ENCODE data around the gene SKAP2.

The SKAP2 gene

GRCh38 chr7:26865094-26865388 is 651 bp upstream of the SKAP2 start:
- H3K4me1 ChIP-seq (ENCODE audit: control insufficient read depth, insufficient read depth, low read length): no peaks in the 10 kb centered on the region
- H3K9ac ChIP-seq (ENCODE audit: low read length): no peak overlapping the region
- H3K27me3 ChIP-seq (ENCODE audit: control insufficient read depth, insufficient read depth, low read length): no peaks in the 10 kb centered on the region
- H3K36me3 ChIP-seq (ENCODE audit: control insufficient read depth, insufficient read depth, low read length): no peaks in the 10 kb centered on the region
- H3K27ac ChIP-seq (ENCODE audit: low read depth, low read length): peak overlapping the region; percentile 95
- peak overlapping the region; percentile 90 for H3K4me3 ChIP-seq (ENCODE audit: low read length)

GRCh38 chr7:26863518-26864308 is 677 bp downstream of the SKAP2 start:
- Histone ChIP-seq H3K27me3 (ENCODE audit: control insufficient read depth, insufficient read depth, low read length) (no peaks in the 10 kb centered on the region), H3K27ac (ENCODE audit: low read depth, low read length) (peak overlapping the region; percentile 93)

DNA sequence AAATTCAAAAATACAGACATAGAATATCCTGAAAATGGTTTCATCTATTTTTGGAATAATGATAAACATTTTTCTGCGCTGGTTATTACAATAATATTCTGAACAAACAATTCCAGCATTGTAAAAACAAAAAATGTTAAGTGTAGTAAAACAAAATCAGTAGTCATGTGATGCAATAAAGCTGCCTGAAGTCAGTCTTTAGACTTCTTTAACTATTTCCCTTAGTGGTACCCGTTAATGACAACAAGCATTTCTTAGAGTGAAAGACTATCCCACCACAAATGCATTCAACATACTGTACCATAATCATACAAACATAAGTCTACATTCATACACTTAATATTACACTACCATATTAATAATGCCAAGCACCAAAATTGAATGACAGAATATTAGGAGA is 1.6 kb downstream of the SKAP2 start:
- Histone ChIP-seq H3K9ac (ENCODE audit: low read length) (no peak overlapping the region), H3K36me3 (ENCODE audit: control insufficient read depth, insufficient read depth, low read length) (no peaks in the 10 kb centered on the region), H3K4me3 (ENCODE audit: low read length) (peak overlapping the region; percentile 4), H3K27ac (ENCODE audit: low read depth, low read length) (no peak overlapping the region), H3K4me1 (ENCODE audit: control insufficient read depth, insufficient read depth, low read length) (no peaks in the 10 kb centered on the region), H3K27me3 (ENCODE audit: control insufficient read depth, insufficient read depth, low read length) (no peaks in the 10 kb centered on the region)

More at GRCh38 chr7:26863518-26864308, 677 bp downstream of the SKAP2 start:
- Histone ChIP-seq H3K9ac (ENCODE audit: low read length) (peak overlapping the region; percentile 98), H3K4me1 (ENCODE audit: control insufficient read depth, insufficient read depth, low read length) (no peaks in the 10 kb centered on the region), H3K4me3 (ENCODE audit: low read length) (peak overlapping the region; percentile 97), H3K36me3 (ENCODE audit: control insufficient read depth, insufficient read depth, low read length) (no peaks in the 10 kb centered on the region)

DNA sequence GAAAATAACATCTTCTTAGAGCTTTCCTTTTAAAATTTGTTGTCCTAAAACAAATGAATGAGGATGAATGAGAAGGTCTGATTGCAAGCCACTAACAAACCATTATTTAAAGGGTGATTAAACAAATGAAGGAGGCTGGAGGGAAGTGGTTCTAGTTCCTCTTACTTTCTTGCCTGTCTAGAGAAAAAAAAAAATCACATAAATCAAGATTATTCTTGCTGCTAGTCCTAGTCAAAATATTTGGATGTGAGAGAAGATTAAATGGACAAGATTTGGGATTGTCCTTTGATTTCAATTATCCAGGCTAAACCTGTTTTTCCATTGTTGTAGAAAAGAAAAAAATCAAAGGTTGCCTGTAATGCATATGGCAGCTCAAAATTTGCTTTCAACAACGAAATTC is 3.3 kb downstream of the SKAP2 start:
- no peak overlapping the region for H3K27ac ChIP-seq (ENCODE audit: low read depth, low read length)

GRCh38 chr7:26860361-26860760 is 4.0 kb downstream of the SKAP2 start:
- Histone ChIP-seq H3K4me3 (ENCODE audit: low read length) (no peak overlapping the region), H3K4me1 (ENCODE audit: control insufficient read depth, insufficient read depth, low read length) (no peaks in the 10 kb centered on the region), H3K27me3 (ENCODE audit: control insufficient read depth, insufficient read depth, low read length) (no peaks in the 10 kb centered on the region), H3K36me3 (ENCODE audit: control insufficient read depth, insufficient read depth, low read length) (no peaks in the 10 kb centered on the region), H3K27ac (ENCODE audit: low read depth, low read length) (no peak overlapping the region), H3K9ac (ENCODE audit: low read length) (no peak overlapping the region)

More for the DNA sequence above, 3.3 kb downstream of the SKAP2 start:
- Histone ChIP-seq H3K36me3 (ENCODE audit: control insufficient read depth, insufficient read depth, low read length) (no peaks in the 10 kb centered on the region), H3K4me3 (ENCODE audit: low read length) (no peak overlapping the region), H3K4me1 (ENCODE audit: control insufficient read depth, insufficient read depth, low read length) (no peaks in the 10 kb centered on the region), H3K9ac (ENCODE audit: low read length) (no peak overlapping the region), H3K27me3 (ENCODE audit: control insufficient read depth, insufficient read depth, low read length) (no peaks in the 10 kb centered on the region)

DNA sequence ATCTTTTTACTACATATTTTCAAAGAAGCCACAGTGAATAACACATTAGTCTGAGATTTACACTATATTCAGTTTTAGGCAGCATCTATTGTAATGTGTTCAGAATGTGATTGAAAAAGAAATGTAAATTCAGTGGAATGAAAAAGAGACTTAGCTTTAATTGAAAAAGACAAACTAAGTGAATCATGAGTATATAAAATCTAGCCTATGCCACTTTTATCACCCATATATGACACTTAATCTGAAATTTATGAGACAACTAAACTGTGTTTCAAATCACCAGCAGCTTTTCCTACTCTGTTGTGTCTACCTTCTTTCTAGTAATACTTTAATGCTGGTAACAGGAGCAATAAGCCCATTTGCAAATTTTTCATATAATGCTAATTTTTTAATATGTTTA is 4.7 kb downstream of the SKAP2 start:
- H3K4me1 ChIP-seq (ENCODE audit: control insufficient read depth, insufficient read depth, low read length): no peaks in the 10 kb centered on the region
- H3K4me3 ChIP-seq (ENCODE audit: low read length): no peak overlapping the region
- no peak overlapping the region for H3K27ac ChIP-seq (ENCODE audit: low read depth, low read length)
- H3K9ac ChIP-seq (ENCODE audit: low read length): no peak overlapping the region
- no peaks in the 10 kb centered on the region for H3K36me3 ChIP-seq (ENCODE audit: control insufficient read depth, insufficient read depth, low read length)
- H3K27me3 ChIP-seq (ENCODE audit: control insufficient read depth, insufficient read depth, low read length): no peaks in the 10 kb centered on the region

- Histone ChIP-seq H3K27me3 (ENCODE audit: control insufficient read depth, insufficient read depth, low read length) (no peaks in the 10 kb centered on the region), H3K4me3 (ENCODE audit: low read length) (no peak overlapping the region), H3K9ac (ENCODE audit: low read length) (no peak overlapping the region), H3K4me1 (ENCODE audit: control insufficient read depth, insufficient read depth, low read length) (no peaks in the 10 kb centered on the region), H3K27ac (ENCODE audit: low read depth, low read length) (no peak overlapping the region), H3K36me3 (ENCODE audit: control insufficient read depth, insufficient read depth, low read length) (no peaks in the 10 kb centered on the region)
Measured at GRCh38 chr7:26858735-26859134, 5.7 kb downstream of the SKAP2 start.

GRCh38 chr7:26858241-26858715 is 6.1 kb downstream of the SKAP2 start:
- no peak overlapping the region for H3K4me3 ChIP-seq (ENCODE audit: low read length)
- no peak overlapping the region for H3K9ac ChIP-seq (ENCODE audit: low read length)
- H3K36me3 ChIP-seq (ENCODE audit: control insufficient read depth, insufficient read depth, low read length): no peaks in the 10 kb centered on the region
- H3K27me3 ChIP-seq (ENCODE audit: control insufficient read depth, insufficient read depth, low read length): no peaks in the 10 kb centered on the region
- H3K27ac ChIP-seq (ENCODE audit: low read depth, low read length): no peak overlapping the region
- no peaks in the 10 kb centered on the region for H3K4me1 ChIP-seq (ENCODE audit: control insufficient read depth, insufficient read depth, low read length)

DNA sequence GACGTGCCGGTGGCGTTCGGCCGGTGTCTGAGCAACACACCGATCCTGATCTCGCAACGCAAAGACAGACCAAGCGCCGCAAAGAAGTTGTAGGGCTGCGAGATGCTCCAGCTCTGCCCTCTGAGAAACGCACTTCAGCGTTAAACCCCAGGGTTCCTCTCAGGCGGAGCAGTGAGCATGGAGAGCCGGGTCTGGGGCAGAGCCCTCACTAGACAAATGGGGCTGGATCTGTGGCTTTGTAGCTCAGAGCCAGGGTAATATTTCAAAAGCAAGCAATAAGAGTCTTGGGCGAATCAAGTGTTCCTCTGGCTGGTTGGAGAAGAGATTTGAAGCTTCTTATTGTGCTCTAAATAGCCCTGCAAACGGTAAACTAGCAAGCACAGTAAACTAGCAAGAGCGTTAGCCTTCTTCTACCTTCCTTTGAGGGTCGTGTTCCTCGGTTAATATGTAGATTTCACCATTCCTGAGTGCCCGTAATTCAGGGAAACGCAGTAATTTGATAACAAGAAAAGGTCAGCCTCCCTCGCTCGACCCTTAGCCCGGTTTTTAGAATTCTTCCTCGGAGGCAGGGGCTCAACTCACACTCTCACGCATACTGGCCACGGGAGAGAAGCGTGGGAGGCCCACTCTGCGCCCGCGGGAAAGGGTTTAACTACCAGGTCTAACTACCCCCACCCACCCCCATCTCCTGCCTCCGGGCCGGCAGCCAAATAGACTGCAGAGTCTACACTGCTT is 6.7 kb downstream of the SKAP2 start:
- no peaks in the 10 kb centered on the region for H3K27me3 ChIP-seq (ENCODE audit: control insufficient read depth, insufficient read depth, low read length)
- H3K4me3 ChIP-seq (ENCODE audit: low read length): peak overlapping the region; percentile 50
- no peak overlapping the region for H3K27ac ChIP-seq (ENCODE audit: low read depth, low read length)
- no peaks in the 10 kb centered on the region for H3K36me3 ChIP-seq (ENCODE audit: control insufficient read depth, insufficient read depth, low read length)
- H3K9ac ChIP-seq (ENCODE audit: low read length): no peak overlapping the region
- no peaks in the 10 kb centered on the region for H3K4me1 ChIP-seq (ENCODE audit: control insufficient read depth, insufficient read depth, low read length)

GRCh38 chr7:26857170-26857505 is 7.3 kb downstream of the SKAP2 start:
- peak overlapping the region; percentile 50 for H3K4me3 ChIP-seq (ENCODE audit: low read length)
- no peaks in the 10 kb centered on the region for H3K36me3 ChIP-seq (ENCODE audit: control insufficient read depth, insufficient read depth, low read length)
- no peak overlapping the region for H3K9ac ChIP-seq (ENCODE audit: low read length)
- no peaks in the 10 kb centered on the region for H3K27me3 ChIP-seq (ENCODE audit: control insufficient read depth, insufficient read depth, low read length)
- H3K27ac ChIP-seq (ENCODE audit: low read depth, low read length): no peak overlapping the region
- H3K4me1 ChIP-seq (ENCODE audit: control insufficient read depth, insufficient read depth, low read length): no peaks in the 10 kb centered on the region

- Histone ChIP-seq H3K4me1 (ENCODE audit: control insufficient read depth, insufficient read depth, low read length) (no peaks in the 10 kb centered on the region), H3K36me3 (ENCODE audit: control insufficient read depth, insufficient read depth, low read length) (no peaks in the 10 kb centered on the region), H3K4me3 (ENCODE audit: low read length) (no peak overlapping the region), H3K9ac (ENCODE audit: low read length) (no peak overlapping the region), H3K27me3 (ENCODE audit: control insufficient read depth, insufficient read depth, low read length) (no peaks in the 10 kb centered on the region), H3K27ac (ENCODE audit: low read depth, low read length) (no peak overlapping the region)
Measured at GRCh38 chr7:26856176-26856985, 8.0 kb downstream of the SKAP2 start.

Measured in rectal smooth muscle tissue (tissue), 1 donor.